Aorta (tissue), 5 donors: ENCODE results near the gene PTTG1IP. TPM values are rescaled to one million over a fixed set of nuclear protein-coding genes. Genes with fewer than 3 reads are reported as not detected.

Experiments
- ATAC-seq: fragments of 200-7000 bp; cut with Tn5 transposase; one replicate; pipeline ENCODE4 v1.9.1; 2022; ENCODE audit warnings: moderate library complexity; ENCODE audit not compliant: low FRiP score
- DNase-seq, 2 donors: peaks; one replicate each; pipeline ENCODE4 v3.0.0-alpha.2; 2020
- H3K27ac ChIP-seq, 2 donors: one replicate each; pipeline ENCODE4 v1.5.1; 2013; ENCODE audit warnings: low read length in 2 of 2, mild to moderate bottlenecking in 2 of 2, moderate library complexity in 2 of 2, control low read depth in 1 of 2, inconsistent platforms in 1 of 2, low read depth in 1 of 2
- H3K27me3 ChIP-seq, 2 donors: one replicate each; pipeline ENCODE4 v1.6.1; 2013; ENCODE audit warnings: control low read depth in 1 of 2, low read length in 1 of 2, mild to moderate bottlenecking in 1 of 2, moderate library complexity in 1 of 2; ENCODE audit not compliant: insufficient read depth in 2 of 2, control insufficient read depth in 1 of 2
- H3K36me3 ChIP-seq, 2 donors: one replicate each; pipeline ENCODE4 v1.6.1; 2013; ENCODE audit warnings: control low read depth in 1 of 2, low read length in 1 of 2, mild to moderate bottlenecking in 1 of 2; ENCODE audit not compliant: insufficient read depth in 2 of 2, control insufficient read depth in 1 of 2
- H3K4me1 ChIP-seq, 2 donors: one replicate each; pipeline ENCODE4 v1.6.1; 2013; ENCODE audit warnings: low read length in 2 of 2, control low read depth in 1 of 2, mild to moderate bottlenecking in 1 of 2, moderate library complexity in 1 of 2; ENCODE audit not compliant: insufficient read depth in 2 of 2, control insufficient read depth in 1 of 2
- H3K4me3 ChIP-seq, 2 donors: one replicate each; pipeline ENCODE4 v1.5.1; 2013; ENCODE audit warnings: low read length in 2 of 2, control low read depth in 1 of 2, mild to moderate bottlenecking in 1 of 2
- H3K9me3 ChIP-seq: one replicate; pipeline ENCODE4 v1.6.1; 2013; ENCODE audit warnings: mild to moderate bottlenecking, low read length; ENCODE audit not compliant: control insufficient read depth
- WGBS, 2 donors: extraction: QIAGEN DNeasy Blood & Tissue Kit; methylation state at CpG; one replicate each; pipeline ENCODE4 v1.1.7; 2013; 5-methylcytosine and 5-hydroxymethylcytosine counted together
- intact Hi-C, 2 donors: fragments of 100-400 bp; cut with DNase I; formaldehyde crosslinking; loops; one replicate each; pipeline versions ENCODE4 v1.14.2 to v1.15.0; 2022
- polyA plus RNA-seq, 2 donors: library from polyadenylated mRNA; stranded (reverse); fragments of 200-250 nt; gene quantifications; one replicate each; pipeline ENCODE4 v1.2.3, GENCODE V29; 2013
- total RNA-seq, 2 donors: library from RNA; stranded (reverse); fragmentation: NEBNext Ultra II Directional; extraction: Animal tissue kit (Norgen Biotek cat#: 25700); gene quantifications; one replicate each; pipeline ENCODE4 v1.2.1, GENCODE V29; 2021
- donor health status: healthy with polysubstance abuse.
- donor health status: Bipolar disorder and iron deficiency.
- donor health status: DM: no; HTN: no; CAD: no.
- donor health status: DM: no; HTN: no; CAD: no.
- donor health status: DM: yes; HTN: yes; CAD: no.

PTTG1IP gene
- total and polyA plus RNA-seq, 4 donors: 103 to 271 (median 230) TPM

DNA sequence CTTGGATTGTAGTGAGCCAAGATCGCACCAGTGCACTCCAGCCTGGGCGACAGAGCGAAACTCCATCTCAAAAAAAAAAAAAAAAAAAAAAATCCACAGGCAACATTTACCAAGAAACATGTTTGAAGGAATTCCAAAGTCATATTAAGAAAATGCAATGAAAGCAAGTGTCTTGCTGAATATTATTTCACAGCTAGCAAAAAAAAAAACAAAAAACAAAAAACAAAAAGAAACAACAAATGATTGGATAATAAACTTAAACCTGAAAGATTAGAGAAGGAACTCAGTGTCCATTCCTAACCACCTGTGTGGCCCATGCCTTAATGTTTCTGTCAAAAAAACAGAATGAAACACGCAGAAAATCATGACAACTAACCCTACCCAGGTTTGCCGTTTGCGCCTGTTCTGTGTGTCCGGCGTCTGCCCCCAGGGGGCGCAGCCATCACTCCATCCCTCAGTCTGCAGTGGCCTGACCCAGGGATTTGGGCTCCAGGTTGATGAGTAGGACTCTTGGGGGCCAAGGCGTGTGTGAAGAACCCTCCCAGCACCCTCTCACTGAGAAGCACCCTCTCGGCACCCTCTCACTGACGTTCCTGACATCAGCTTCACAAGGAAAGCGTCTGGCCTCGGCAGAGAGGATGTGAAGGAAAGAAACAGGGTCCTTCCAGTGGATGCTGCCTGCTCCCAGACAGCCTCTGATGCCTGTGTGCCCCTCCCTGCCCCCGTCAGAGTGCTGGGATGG, 19.2 kb upstream of the PTTG1IP start:
- no peaks in the 10 kb centered on the region for H3K36me3 ChIP-seq
- ATAC-seq (no peak), DNase-seq (peak; percentile 81 to 92)
- no peaks in the 10 kb centered on the region for H3K9me3 ChIP-seq
- no peak overlapping the region for H3K4me3 ChIP-seq
- H3K27ac ChIP-seq: no peak overlapping the region
- no peaks in the 10 kb centered on the region for H3K4me1 ChIP-seq
- 44% methylated on average over 15 of the region's 15 CpGs for WGBS, 2 donors
- H3K27me3 ChIP-seq: no peaks in the 10 kb centered on the region
- intact Hi-C loops: loop anchor here (2.0 to 5.0 kb wide), 2 partner anchors 40 to 42 kb away; no protein-coding TSS in a partner anchor

DNA sequence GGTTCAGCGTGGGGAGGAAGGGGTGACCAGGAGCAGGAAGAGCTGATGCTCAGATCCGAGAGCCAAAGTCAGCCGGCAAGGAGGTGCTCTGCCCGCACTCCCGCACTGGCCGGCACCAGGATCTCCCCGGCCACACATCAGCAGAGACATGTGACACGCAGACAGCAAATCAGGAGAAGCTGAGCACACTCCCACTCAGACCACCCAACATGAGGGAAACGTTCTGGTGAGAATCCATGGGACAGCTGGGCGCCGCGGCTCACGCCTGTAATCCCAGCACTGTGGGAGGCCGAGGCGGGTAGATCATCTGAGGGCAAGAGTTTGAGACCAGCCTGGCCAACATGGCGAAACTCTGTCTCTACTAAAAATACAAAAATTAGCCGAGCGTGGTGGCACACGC, 18.6 kb upstream of the PTTG1IP start:
- ATAC-seq (no peak), DNase-seq (peak in 1 of 2 donors; percentile 66)
- Histone ChIP-seq H3K9me3 (no peaks in the 10 kb centered on the region), H3K27me3 (no peaks in the 10 kb centered on the region), H3K4me3 (no peak overlapping the region), H3K36me3 (no peaks in the 10 kb centered on the region), H3K4me1 (no peaks in the 10 kb centered on the region), H3K27ac (no peak overlapping the region)
- intact Hi-C loops: loop anchor here (2.0 to 5.0 kb wide), 2 partner anchors 40 to 43 kb away; no protein-coding TSS in a partner anchor
- 67% methylated on average over 19 of the region's 19 CpGs for WGBS, 2 donors

DNA sequence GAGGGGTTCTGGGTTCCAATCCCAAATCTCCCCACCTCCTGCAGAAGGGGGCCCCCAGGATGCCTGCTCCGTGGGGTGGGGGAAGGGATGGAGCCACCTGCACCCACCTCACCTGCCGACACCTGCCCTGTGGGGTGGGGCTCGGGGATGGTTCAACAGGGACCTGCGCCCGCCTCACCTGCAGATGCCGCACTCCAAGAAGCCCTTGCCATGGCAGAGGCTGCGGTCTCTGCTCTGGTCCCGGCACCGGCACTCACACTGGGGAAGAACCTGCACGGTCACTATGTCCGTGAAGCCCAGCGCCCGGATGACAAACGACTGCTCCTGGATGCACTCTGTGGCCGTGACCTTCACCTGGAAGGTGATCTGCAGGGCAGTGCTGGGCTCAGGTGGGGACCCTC, 18.1 kb upstream of the PTTG1IP start:
- no peak for ATAC-seq

DNA sequence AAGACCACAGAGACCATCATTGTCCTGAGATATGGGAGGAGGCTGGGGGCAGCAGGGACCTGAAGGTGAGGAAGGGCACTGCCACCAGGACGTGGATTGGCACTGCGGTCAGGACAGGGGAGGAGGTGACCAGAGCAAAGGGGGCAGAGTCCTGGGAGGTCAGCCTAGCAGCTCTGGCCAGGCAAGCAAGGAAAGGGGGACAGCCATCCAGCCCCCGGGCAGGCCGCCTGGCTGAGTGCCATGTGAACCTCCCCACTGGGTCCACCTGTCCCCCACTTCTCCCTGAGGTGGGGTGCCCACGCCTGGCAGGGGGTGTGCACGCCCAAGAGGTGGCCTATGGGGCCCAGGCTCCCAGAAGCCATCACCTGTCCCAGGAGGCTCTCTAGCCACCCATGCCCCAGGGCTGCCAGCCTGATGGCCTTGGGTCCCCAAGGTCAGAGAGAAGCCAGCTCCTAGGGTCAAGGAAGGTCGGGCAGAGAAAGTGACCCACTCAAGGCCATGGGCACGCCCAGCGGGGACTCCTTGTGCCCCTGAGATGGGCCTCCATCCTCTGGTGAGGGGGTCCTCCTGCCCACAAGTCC, 17.6 kb upstream of the PTTG1IP start:
- Histone ChIP-seq H3K36me3 (no peaks in the 10 kb centered on the region), H3K9me3 (no peaks in the 10 kb centered on the region), H3K27me3 (no peaks in the 10 kb centered on the region), H3K4me3 (no peak overlapping the region), H3K27ac (no peak overlapping the region), H3K4me1 (no peaks in the 10 kb centered on the region)
- 83 to 88% methylated on average over 9 of the region's 9 CpGs for WGBS, 2 donors
- intact Hi-C loops: loop anchor here in 1 of 2 donors (5.0 kb wide), 1 partner anchor 41 kb away; no protein-coding TSS in a partner anchor
- ATAC-seq: no peak
- DNase-seq: peak in 1 of 2 donors; percentile 45

More for the DNA sequence above, 18.1 kb upstream of the PTTG1IP start:
- no peak overlapping the region for H3K27ac ChIP-seq
- no peaks in the 10 kb centered on the region for H3K4me1 ChIP-seq
- intact Hi-C loops: loop anchor here (2.0 to 5.0 kb wide), 2 partner anchors 41 to 43 kb away; no protein-coding TSS in a partner anchor
- WGBS, 2 donors: 84% methylated on average over 15 of the region's 15 CpGs
- no peaks in the 10 kb centered on the region for H3K9me3 ChIP-seq
- H3K4me3 ChIP-seq: no peak overlapping the region
- no peaks in the 10 kb centered on the region for H3K27me3 ChIP-seq
- DNase-seq: peak in 1 of 2 donors; percentile 42
- H3K36me3 ChIP-seq: no peaks in the 10 kb centered on the region

DNA sequence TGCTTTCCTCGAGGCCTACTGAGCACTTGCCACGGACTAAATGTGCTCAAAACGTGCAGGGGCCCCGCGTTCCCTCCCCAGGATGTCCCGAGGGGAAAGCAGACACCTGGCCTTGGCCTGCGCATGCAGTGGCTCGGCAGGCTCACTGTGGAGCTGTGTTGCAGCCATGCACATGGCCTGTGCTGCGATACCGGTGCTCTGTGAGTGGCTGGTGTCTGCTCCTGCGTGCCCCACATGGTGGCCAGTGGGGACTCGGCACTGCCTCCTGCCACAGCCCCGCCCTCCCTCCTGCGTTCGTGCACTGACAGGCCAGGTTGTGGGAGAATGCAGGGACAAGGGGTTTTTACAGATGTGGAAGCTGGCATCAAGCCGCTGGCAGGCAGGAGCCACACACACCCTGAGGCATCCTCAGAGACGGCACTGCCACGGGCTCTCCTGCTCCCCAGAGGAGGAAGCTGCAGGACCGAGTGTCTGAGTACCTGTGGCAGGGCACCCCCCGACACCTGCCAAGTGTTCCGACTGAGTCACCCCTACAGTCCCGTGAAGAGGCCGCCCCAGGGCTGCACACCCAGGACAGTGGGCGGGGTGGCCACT, 16.9 kb upstream of the PTTG1IP start:
- ATAC-seq: no peak
- no peaks in the 10 kb centered on the region for H3K27me3 ChIP-seq
- H3K9me3 ChIP-seq: no peaks in the 10 kb centered on the region
- H3K4me1 ChIP-seq: no peaks in the 10 kb centered on the region
- H3K4me3 ChIP-seq: no peak overlapping the region
- H3K27ac ChIP-seq: no peak overlapping the region
- 84 to 88% methylated on average over 24 of the region's 24 CpGs for WGBS, 2 donors
- intact Hi-C loops: loop anchor here in 1 of 2 donors (5.0 kb wide), 1 partner anchor 42 kb away; no protein-coding TSS in a partner anchor
- no peaks in the 10 kb centered on the region for H3K36me3 ChIP-seq
- peak in 1 of 2 donors; percentile 41 for DNase-seq

DNA sequence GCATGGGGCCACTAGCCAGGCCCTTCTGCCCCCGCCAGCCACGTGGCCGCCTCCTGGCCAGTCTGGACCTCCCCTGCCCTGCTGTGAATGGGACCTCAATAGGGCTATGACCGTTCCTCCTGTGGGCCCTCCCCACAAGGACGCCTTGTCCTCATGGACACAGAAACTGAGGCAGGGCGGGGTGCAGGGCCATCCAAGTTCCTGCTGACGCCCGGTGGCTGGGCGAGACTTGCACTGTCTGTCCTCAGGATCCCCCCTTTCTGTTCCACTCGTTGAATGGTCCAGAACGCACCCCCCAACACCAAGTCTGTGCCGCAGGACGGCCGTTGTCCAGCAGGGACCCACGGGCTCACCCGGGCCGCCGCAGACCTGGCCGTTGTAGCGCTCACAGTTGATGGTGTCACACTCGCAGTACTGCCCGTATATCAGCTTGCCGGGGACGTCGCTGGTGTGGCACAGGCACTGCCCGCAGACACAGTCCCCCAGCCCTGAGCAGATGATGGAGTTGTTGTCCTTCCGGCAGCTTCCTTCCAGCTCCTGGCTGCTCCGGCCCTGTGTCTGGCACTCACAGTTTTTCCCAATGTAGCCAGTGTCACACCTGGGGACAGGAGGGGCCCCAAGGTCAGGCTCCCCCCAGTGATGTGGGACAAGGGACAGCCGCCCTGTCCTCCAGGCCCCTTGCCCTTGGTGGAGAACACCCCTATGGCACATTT, 16.3 kb upstream of the PTTG1IP start:
- Histone ChIP-seq H3K4me3 (no peak overlapping the region), H3K9me3 (no peaks in the 10 kb centered on the region), H3K4me1 (no peaks in the 10 kb centered on the region), H3K36me3 (no peaks in the 10 kb centered on the region), H3K27ac (no peak overlapping the region), H3K27me3 (no peaks in the 10 kb centered on the region)
- WGBS, 2 donors: 92 to 93% methylated on average over 28 to 29 of the region's 29 CpGs
- DNase-seq (peak in 1 of 2 donors; percentile 29), ATAC-seq (no peak)
- intact Hi-C loops: loop anchor here in 1 of 2 donors (5.0 kb wide), 1 partner anchor 43 kb away; no protein-coding TSS in a partner anchor

DNA sequence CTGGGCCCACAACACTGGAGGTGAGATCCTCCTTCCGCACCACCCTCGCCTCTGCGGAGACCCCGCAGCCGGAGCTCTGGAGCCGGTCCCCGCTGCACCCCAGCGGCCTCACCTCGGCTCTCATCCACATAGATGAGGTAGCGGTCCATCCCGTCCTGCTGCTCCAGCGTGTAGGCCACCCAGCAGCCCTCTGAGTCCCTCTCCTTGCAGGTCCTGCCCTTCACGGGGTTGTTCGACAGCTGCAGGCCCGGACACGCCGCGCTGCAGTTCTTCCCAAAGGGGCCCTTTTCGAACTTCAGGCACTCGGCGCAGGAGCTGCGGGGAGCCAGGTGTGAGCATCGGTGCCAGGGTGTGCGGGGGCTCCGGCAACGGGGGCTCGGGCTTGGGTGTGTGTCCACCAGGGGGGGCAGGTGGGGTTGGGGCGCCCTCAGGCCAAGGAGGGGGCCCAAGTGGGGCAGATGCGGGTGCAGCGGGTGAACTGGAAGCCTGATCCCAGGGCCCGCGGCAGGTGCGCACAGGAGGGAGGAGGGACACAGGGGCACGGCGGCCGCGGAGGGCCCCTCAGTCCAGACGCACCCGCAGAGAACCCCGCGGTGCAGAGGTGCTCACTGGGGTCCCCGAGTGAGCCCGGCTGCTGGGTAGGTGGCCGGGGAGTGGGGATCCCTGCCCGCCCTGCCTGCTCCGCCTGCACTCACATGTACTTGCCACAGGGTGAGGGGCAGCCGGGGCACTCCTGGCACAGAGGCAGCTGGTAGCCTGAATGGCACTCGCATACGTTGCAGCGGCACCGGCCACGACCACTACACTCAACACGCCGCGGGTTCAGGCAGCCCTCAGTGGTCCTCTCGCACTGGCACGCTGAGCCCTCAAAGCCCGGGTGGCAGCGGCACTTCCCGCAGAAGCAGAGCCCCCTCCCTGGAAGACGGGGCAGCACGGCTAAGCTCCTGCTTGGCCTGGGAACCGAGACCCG, 15.4 kb upstream of the PTTG1IP start:
- H3K27ac ChIP-seq: no peak overlapping the region
- H3K36me3 ChIP-seq: no peaks in the 10 kb centered on the region
- H3K9me3 ChIP-seq: no peaks in the 10 kb centered on the region
- WGBS, 2 donors: 89 to 92% methylated on average over 63 to 64 of the region's 64 CpGs
- no peak overlapping the region for H3K4me3 ChIP-seq
- no peaks in the 10 kb centered on the region for H3K27me3 ChIP-seq
- no peak for ATAC-seq
- H3K4me1 ChIP-seq: no peaks in the 10 kb centered on the region
- DNase-seq: peak in 1 of 2 donors; percentile 48
- intact Hi-C loops: no loop called here
